NCI-H510A treated with DMSO at 0.1 percent for 48 hours (cell line): Measurements from ENCODE around the gene CFAP43.

ENCODE experiments used
- DNase-seq: peaks from one replicate; lab custom pipeline; 2025; lab: John Stamatoyannopoulos, UW

CFAP43 gene, protein sequence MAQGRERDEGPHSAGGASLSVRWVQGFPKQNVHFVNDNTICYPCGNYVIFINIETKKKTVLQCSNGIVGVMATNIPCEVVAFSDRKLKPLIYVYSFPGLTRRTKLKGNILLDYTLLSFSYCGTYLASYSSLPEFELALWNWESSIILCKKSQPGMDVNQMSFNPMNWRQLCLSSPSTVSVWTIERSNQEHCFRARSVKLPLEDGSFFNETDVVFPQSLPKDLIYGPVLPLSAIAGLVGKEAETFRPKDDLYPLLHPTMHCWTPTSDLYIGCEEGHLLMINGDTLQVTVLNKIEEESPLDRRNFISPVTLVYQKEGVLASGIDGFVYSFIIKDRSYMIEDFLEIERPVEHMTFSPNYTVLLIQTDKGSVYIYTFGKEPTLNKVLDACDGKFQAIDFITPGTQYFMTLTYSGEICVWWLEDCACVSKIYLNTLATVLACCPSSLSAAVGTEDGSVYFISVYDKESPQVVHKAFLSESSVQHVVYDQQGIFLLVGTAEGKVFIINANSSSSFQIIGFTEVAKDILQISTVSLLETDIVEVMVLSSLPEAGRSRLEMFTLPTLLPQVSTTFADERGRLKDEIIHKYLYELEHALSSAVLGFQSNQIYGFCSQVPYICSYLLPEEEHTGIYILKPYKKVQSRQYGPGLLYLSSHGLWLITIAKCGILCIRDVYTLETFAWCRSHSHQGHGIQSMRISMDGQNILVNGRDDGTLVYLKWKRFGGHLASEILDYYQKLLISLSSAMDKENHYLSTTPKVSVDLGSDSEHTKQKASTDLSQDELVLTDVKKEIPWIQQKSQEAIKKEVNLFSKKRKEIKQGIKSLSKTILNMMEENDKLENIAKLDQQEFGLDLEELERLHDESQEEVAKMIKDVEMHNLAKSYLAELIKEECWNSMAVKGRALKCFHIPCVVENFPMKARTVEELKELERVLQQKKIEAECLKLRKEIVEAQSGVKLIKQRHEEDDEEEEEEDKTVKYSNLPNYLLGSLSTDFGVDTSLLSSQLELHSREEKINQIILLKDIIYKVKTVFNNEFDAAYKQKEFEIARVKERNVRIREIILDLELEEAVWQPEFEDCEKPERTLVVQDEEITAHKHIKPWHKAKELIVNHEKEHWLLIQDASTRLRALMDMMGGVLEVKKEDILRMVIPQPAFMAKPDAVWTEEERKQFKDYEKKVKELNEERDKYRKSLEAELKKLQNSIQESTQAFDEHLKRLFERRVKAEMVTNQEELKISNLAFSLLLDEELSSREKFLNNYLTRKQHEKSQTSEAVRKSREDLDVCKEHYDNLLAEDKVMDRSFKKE (N-terminal part only)

DNA sequence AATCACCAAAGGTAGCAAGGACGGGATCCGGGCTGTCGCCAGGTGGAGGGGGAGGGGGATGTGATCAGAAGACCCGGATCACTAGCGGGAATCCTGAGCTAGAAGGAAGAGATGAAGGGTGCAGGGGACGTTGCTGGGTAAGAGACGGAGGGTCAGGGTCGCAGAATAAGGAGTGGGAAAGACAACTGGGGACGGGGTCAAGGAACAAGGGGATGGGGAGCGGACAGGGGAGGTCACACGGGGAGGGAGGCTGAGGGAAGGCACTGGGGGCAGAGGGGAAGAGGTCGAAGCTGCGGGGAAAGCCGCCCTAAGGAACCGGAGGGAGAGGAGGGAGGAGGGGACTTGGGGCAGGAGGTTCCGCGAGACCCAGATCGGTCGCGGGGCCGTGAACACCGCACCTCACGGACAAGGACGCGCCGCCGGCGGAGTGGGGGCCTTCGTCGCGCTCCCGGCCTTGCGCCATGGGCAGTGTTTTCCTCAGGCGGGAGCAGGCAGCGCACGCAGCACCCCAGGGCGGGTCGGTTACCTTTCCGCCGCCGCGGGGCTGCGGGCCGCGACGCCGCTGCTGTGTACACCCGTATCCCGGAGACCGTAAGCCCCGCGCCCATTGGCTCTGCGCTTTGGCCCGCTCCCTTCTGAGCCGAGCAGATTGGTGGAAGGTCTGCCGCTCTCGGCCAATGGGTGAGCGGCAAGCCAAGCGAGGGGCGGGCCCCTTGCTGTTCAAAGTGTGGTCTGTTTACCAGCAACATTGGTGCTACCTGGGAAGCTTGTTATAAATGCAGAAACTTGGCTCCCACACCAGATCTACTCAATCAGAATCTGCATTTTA, at the start of gene CFAP43:
Gene CFAP43 (minus strand): TSS at position 581 of the 829 bp plus-strand sequence. CDS start 118 bp downstream, at position 463.
- peak; percentile 97 for DNase-seq

DNA sequence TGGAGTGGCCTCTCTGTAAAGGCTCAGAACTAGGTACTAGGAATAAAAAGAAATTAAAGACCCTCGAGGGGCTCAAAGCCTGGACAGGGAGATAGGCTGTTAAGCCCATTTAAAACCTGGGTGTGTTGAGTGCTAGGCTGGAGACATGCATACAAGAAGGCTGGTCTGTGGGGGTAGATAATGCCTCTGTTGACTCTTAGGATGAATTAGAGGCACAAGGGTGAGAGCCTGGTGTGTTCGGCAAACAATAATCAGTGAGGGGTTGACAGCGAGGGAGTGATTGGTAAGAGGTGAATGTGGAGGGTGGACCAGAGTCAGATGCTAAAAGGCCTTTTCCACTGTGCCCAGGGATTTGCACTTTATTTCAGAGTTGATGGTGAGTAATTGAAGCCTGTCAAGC, 49.5 kb upstream of the CFAP43 start:
- no peak for DNase-seq

DNA sequence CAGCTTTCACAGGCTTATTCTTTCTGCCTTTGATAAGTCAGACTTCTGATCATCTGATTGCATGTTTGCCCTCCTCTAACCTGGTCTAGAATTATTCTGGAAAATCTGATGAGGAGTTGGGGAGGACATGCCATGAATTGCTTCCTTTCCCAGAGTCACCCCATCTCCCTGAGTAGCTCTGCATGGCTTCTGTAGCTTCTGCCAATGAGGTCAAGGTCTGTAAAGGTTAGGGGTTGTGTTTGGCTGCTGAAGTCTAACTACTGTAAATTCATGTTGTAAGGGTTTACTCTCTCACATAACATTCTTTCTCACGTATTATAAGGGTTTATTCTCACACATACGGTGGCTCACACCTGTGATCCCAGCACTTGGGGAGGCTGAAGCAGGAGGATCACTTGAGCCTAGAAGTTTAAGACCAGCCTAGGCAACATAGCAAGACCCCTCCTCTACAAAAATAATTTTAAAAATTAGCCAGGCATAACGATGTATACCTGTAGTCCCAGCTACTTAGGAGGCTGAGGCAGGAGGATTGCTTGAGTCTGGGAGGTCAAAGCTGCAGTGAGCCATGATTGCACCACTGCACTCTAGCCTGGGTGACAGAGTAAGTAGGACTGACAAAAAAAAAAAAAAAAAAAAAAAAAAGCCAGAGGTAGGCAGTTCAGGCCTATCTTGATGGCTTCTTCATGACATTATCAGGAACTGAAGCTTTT, 47.5 kb upstream of the CFAP43 start:
- DNase-seq = no peak

DNA sequence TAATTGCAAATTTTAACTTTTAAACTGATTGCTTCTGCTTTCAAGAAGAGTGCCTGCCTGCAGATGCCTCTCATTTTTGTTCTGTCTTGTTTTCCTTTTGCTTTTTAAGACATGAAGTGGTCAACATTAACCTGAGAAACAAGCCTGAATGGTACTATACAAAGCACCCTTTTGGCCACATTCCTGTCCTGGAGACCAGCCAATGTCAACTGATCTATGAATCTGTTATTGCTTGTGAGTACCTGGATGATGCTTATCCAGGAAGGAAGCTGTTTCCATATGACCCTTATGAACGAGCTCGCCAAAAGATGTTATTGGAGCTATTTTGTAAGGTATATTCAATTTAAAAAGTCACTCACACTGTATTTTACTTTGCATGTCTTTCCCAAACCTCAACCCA, 45.6 kb upstream of the CFAP43 start:
- DNase-seq = peak; percentile 75

DNA sequence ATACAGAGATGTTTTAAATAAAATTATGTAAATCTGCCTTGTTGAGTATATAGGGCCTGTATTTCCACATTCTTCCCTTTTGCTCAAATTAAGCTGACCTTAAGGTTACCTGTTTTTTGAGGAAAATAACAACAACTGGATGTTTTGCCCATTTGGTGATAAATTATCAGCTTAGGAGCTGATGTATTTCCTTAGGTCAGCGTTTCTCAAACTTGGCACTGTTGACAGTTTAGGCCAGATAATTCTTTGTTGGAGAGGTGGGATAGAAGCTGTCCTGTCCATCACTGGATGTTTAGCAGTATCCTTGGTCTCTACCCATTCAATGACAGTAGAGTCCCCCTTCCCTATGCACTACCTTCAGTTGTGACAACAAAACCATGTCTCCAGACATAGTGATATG, 44.0 kb upstream of the CFAP43 start:
- DNase-seq = no peak

DNA sequence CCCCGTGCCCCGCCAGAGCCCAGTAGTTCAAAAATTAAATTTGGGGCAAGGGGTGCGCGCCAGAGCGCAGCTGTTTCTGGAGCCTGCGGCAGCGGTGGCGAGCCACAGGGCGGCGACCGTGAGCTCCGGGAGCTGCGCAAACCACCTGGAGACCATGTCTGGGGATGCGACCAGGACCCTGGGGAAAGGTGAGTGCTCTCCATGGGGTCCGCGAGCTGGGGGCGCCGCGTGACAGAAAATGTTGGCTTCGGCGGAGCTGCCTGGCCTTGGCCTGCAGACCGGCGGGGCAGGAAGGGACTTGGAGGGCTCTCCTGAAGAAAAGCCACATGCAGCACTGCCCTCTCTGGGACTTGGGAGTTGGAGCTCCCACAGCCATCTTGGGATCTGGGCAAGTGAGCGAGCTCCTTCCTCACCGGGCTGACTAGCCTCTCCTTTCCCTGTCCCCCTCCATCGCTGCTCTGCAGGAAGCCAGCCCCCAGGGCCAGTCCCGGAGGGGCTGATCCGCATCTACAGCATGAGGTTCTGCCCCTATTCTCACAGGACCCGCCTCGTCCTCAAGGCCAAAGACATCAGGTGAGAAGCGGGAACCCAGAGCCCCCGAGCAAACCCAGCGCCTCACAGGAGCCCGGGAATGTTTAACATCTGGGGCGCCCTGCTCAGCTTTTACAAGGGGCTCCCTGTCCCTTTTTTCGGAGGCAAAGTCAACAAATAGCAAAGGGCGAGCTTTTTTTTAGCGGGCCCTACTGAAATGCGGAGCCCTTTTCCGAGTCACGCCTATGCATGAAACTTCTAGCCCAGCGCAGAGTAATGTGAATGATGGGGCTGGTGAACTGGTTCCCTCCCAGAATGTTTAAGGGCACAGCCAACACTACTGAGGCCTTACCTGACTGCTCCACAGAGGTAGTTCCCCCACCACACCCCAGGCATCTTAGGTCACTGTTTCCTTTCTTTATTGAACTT, 42.9 kb upstream of the CFAP43 start:
- no peak for DNase-seq

DNA sequence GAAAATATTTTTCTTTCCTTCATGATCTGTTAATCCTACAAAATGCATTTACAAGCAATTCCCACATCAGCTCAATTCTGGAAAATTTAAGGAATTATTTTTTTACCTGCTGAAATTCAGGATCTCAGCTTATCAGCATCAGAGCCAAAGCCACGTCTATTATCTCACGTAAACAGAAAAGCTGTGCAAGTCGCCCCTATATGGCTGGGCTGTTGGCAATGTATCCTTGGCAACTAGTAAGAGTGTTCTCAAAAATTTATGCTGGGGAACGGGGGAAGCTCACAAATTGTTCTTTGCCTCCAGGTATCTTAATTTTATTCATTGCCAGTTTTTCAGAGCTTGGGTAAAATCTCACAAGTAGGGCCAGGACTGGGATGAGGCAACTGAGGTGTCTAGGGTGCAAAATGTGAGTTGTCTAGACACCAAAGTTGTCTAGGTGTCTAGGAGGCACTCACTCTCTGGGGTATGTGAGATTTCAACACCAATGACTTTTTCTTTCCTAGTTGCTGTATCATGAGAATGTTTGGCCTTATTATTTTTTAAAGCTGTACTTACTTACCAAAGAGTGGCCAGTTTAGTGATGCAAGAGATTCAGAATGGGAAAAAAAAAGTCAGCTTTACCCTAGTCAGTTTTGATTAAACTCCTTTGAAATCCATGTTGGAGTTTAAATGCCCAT, 41.9 kb upstream of the CFAP43 start:
- DNase-seq = no peak

DNA sequence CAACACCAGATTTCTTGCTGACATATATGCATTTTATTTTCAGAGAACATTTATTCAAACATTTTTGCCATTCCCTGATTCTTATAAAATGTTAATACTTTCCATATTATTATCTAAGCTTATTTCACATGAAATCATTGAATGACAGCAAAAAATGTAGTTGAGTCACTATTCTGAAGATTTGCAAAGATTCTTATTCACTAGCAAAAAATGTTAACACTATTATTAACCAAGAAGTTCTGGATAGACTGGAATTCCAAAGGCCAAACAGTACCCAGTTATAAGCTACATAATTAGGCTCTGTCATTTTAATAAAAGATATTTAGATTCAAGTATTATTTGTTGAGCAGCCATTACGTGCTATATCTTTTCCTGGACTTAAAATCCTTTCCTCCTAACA, 41.1 kb upstream of the CFAP43 start:
- DNase-seq = no peak

DNA sequence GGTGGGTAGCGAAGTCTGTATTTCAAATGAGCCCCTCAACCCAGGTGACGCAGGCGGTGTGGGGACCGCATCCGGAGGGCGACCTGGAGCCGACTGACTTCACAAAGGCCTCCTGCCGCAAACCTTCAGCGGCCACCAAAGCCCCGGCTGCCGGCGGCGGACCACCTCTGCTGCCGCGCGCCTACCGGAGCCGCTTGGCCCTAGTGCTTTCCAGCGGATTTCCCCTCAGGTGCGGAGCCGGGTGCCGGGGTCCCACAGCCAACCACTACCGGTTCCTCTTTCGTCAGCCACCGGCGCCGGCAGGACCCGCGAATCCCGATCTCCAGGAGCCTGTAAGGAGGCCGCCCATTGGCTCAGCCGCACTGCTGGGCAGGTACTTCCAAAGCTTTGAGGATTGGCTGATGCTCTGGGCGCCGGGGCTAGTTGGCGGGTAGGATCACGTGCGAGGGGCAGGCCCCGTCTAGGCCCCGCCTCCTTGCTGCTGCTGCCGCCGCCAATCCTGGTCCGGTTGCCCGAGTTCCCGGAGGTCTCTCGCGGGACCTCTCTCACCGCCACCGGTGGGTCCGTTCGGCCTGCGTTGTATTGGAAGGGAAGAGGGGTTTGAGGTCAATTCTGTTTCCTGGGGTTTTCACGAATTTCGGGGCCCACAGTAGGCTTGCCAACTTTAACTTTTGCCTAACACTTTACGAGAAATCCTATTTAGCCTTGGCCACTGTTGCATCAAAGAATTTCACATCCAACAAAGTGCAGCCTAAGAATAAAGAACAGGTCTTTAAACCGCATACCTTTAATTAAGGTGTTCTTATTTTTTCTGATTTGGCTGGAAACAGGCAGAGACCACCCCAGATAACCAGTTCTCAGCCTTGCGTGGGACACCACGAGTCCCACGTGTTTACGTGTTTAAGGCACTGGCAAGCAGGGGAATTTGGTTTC, 36.8 kb upstream of the CFAP43 start, which contains the start of gene GSTO2:
Gene GSTO2 (plus strand): TSS at position 472 of the 933 bp plus-strand sequence. CDS start 5,732 bp downstream, outside the sequence.
- DNase-seq = peak; percentile 99

DNA sequence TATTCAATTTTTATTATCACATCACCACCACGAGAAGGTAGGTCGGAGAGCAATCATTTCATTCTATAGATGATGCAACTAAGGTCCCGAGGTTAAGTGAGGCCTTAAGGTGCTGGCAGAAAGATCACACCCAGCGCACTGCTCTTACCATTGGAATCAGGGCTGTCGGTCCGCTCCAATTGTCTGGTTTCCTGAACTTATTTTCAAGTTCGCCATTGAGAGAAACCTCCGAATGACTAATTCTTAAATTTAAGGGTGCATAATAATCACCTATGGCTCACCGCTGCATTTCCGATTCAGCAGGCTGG, 36.2 kb upstream of the CFAP43 start:
- DNase-seq = peak; percentile 18

DNA sequence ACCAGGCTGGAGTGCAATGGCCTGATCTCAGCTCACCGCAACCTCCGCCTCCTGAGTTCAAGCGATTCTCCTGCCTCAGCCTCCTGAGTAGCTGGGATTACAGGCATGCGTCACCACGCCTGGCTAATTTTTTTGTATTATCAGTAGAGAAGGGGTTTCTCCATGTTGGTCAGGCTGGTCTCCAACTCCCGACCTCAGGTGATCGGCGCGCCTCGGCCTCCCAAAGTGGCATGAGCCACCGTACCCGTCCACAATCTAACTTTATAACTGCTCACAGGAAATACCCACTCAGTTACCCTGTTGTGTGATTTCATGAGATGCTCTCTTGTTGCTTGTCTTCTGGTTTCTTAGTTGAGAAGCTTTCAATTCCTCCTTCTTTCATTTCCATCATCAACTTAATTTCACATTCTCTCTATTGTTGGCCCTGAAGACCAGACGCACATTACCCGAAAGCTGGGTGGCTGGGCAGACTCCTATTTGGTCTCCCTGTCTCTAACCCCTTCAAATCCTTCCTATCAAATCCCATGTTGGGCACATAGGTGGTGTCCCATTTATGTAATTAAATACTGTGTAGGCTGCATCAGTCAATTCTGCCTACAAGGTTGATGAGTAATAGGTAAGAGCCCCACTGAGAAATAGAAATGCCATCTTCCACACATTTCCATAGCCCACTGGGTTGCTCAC, 35.7 kb upstream of the CFAP43 start:
- no peak for DNase-seq

DNA sequence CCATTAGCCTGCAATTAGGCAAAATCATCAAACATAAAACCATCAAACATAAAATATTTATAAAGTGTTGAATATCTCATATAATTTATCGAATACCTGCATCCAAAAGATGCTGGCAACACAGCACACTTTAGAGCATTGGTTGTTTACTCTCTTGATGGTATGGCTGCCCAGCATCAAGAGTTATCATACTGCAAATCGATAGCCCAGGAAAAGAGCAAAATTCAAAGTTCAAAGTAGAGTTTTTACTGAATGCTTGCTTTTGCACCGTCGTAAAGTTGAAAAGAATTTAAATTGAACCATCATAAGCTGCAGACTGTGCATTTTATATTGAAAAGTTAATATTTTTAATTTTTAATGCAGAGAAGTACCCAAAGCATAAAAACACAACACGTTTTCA, 32.6 kb upstream of the CFAP43 start:
- DNase-seq = no peak

DNA sequence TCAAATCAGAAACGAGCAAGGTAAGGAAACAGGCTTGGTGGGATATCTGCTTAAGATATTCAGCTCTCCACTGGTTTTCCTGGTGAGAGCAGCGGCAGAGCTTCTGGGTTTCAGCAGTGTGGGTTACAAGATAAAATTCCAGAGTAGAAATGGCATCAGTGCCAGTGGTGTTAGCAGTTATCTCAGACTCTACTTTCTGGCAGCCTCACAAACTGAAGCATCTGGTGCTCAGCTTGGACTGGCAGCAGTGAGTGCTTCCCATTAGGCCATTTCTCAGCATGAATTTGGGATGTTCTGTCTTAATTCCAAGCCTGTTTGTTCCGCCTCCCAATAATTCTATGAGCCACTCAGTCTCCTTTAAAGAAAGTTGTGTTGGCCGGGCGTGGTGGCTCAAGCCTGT, 29.9 kb upstream of the CFAP43 start:
- no peak for DNase-seq

DNA sequence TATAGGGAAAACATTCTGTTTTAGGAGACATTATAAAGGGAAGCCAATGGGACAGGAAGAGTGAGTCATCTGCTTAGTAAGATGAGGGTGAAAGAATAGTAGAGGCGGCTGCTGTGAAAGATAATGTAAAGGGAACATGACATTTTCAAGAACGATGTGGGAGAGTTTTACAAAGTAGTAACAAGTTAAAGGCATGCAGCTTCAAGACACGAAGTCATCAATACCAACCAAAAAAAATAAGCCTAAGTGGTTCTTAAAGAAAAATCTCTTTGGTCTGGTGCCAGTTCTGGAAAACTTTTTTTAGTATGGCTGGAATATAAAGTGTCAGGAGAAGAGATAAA, 28.6 kb upstream of the CFAP43 start:
- DNase-seq = no peak

DNA sequence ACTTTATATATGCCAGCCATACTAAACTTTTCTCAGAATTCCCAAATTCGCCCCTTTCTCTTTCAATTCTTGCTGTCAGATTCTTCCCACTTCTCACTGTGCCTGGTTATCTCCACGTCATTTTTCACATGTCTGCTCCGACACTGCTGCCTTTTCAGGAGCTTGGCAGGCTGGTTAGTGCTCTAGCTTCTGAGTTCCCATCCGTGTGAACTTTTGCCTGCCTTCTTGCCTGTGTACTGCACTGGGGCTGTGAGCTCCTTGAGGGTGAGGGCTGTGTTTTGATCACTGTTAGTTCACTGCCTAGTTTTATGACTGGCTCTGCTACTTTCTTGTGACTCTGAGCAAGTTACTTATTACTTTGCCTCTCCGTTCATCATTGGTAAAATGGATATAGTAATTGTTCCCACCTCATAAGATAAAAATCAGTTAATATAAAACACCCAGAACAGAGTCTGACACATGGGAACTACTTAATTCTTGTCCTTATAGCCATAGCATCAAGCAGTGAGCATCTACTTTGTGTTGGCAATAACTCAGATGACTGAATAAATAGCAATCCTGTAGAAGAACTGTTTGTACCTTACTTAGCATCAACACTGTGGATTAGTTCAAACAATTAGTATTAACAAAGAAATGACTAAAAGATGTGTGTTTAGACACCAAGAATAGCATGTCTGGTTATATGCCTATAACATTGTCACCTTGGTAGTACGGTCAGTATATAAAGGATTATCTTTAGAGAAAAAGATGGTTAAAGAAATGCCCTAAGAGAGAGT, 28.0 kb upstream of the CFAP43 start:
- no peak for DNase-seq

DNA sequence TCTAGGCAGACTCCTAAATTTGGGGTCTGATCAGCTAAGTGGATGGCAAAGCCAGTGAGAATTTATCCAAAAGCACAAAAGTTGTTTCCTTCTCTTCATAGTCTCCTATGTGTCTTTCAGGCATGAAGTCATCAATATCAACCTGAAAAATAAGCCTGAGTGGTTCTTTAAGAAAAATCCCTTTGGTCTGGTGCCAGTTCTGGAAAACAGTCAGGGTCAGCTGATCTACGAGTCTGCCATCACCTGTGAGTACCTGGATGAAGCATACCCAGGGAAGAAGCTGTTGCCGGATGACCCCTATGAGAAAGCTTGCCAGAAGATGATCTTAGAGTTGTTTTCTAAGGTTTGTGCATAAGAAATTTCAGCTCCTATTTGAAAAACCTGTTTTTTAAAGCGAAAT, 27.3 kb upstream of the CFAP43 start:
- no peak for DNase-seq

DNA sequence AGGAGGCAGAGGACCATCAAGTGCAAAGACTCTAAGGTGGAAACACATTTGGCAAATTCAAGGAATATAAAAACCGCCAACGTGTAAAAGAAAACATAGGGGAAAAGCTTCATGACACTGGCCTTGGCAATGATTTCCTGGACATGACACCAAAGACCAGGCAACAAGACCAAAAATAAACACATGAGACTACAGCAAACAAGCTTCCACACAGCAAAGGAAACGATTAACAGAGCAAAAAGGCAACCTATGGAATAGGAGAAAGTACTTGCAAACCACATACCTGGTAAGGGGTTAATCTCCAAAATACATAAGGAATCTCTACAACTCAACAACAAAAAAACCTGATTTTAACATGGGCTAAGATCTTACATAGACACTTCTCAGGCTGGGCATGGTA, 26.0 kb upstream of the CFAP43 start:
- no peak for DNase-seq
